SK-N-SH (cell line): ENCODE data around the gene PIKFYVE. TPM values are rescaled to one million over a fixed set of nuclear protein-coding genes. Genes with fewer than 3 reads are reported as not detected.

Experiments used
- CTCF ChIA-PET: fragments of 300-600, 350-600 bp; formaldehyde crosslinking; extraction: SDS; loops from one replicate; lab custom pipeline; 2021; lab: Yijun Ruan, JAX
- POLR2A ChIA-PET: fragments of 350-600 bp; sonication (Branson Sonifier 250); formaldehyde crosslinking; extraction: SDS; loops from one replicate; lab custom pipeline; 2020; ENCODE audit warnings: antibody characterized with exemption, inconsistent platforms; lab: Yijun Ruan, JAX
- DNase-seq: peaks from one replicate; pipeline ENCODE4 v3.0.0; 2012
- H2AFZ ChIP-seq: fragments of 200-600 bp; sonication (generic); 2 replicates; pipeline ENCODE4 v1.8.1; 2016; ENCODE audit warnings: antibody characterized with exemption, mild to moderate bottlenecking, low read depth
- H3F3A ChIP-seq: fragments of 200-600 bp; sonication (generic); replicated peaks from 2 replicates; pipeline ENCODE3; 2016; ENCODE audit warnings: antibody characterized with exemption, mild to moderate bottlenecking; ENCODE audit not compliant: insufficient read depth
- H3K27ac ChIP-seq, 2 experiments: fragments of 200-500 bp in 1 of 2; fragments of 200-600 bp in 1 of 2; sonication (Bioruptor generic) in 1 of 2; sonication (generic), shearing (Covaris generic) in 1 of 2; 2 replicates each; pipeline versions ENCODE4 v1.5.1 to v1.6.1; 2014 to 2016; ENCODE audit warnings: low read depth in 2 of 2, inconsistent platforms in 1 of 2, low read length in 1 of 2, mild to moderate bottlenecking in 1 of 2, mixed read lengths in 1 of 2
- H3K27me3 ChIP-seq: fragments of 200-600 bp; sonication (generic), shearing (Covaris generic); 2 replicates; pipeline ENCODE4 v1.6.1; 2016; ENCODE audit warnings: mixed run types; ENCODE audit not compliant: insufficient read depth
- H3K36me3 ChIP-seq, 2 experiments: fragments of 200-500 bp in 1 of 2; fragments of 200-600 bp in 1 of 2; sonication (Bioruptor generic) in 1 of 2; sonication (generic) in 1 of 2; replicated peaks in 1 of 2; 2 replicates each; pipeline versions ENCODE3 to v1.5.1; 2014 to 2016; ENCODE audit warnings: low read length in 1 of 2, mild to moderate bottlenecking in 1 of 2; ENCODE audit not compliant: insufficient read depth in 2 of 2, control insufficient read depth in 1 of 2
- H3K4me1 ChIP-seq, 2 experiments: fragments of 200-500 bp in 1 of 2; fragments of 200-600 bp in 1 of 2; sonication (Bioruptor generic) in 1 of 2; sonication (generic), shearing (Covaris generic) in 1 of 2; 2 replicates each; pipeline versions ENCODE4 v1.5.1 to v1.6.1; 2014 to 2016; ENCODE audit warnings: low read depth in 1 of 2, low read length in 1 of 2, mixed run types in 1 of 2; ENCODE audit not compliant: insufficient read depth in 2 of 2, control insufficient read depth in 1 of 2
- H3K4me2 ChIP-seq: fragments of 200-600 bp; sonication (generic), shearing (Covaris generic); 2 replicates; pipeline ENCODE4 v1.6.1; 2017; ENCODE audit warnings: mixed run types
- H3K4me3 ChIP-seq, 2 experiments: fragments of 200-500 bp in 1 of 2; fragments of 200-600 bp in 1 of 2; sonication (Bioruptor generic) in 1 of 2; sonication (generic), shearing (Covaris generic) in 1 of 2; 2 replicates each; pipeline versions ENCODE4 v1.5.1 to v1.8.1; 2014 to 2016; ENCODE audit warnings: low read depth in 2 of 2, inconsistent platforms in 1 of 2, low read length in 1 of 2, mild to moderate bottlenecking in 1 of 2, mixed read lengths in 1 of 2, moderate library complexity in 1 of 2
- H3K79me2 ChIP-seq: fragments of 200-600 bp; sonication (generic); 2 replicates; pipeline ENCODE4 v1.8.1; 2017; ENCODE audit warnings: mild to moderate bottlenecking; ENCODE audit not compliant: insufficient read depth
- H3K9ac ChIP-seq: fragments of 200-600 bp; sonication (generic); 2 replicates; pipeline ENCODE4 v1.6.1; 2017; ENCODE audit warnings: mixed run types
- H3K9me2 ChIP-seq: fragments of 200-600 bp; sonication (generic); 2 replicates; pipeline ENCODE4 v1.6.1; 2017; ENCODE audit warnings: mixed run types
- H3K9me3 ChIP-seq: fragments of 200-600 bp; sonication (generic); 2 replicates; pipeline ENCODE4 v1.6.1; 2017; ENCODE audit warnings: mixed run types, mild to moderate bottlenecking, moderate library complexity
- H4K20me1 ChIP-seq: fragments of 200-600 bp; sonication (generic); 2 replicates; pipeline ENCODE4 v1.6.1; 2017; ENCODE audit warnings: mild to moderate bottlenecking, mixed run types; ENCODE audit not compliant: insufficient read depth
- FOXM1 ChIP-seq: IDR thresholded peaks from 2 replicates; pipeline ENCODE4 v1.4.0; 2012; ENCODE audit warnings: low read depth, mild to moderate bottlenecking
- MAX ChIP-seq: IDR thresholded peaks from 2 replicates; pipeline ENCODE4 v1.4.0; 2012; ENCODE audit warnings: low read depth
- MXI1 ChIP-seq: IDR thresholded peaks from 2 replicates; pipeline ENCODE4 v1.6.1; 2012; ENCODE audit warnings: mild to moderate bottlenecking, low read depth, low read length, improper control_type of control experiment
- NFIC ChIP-seq: IDR thresholded peaks from 2 replicates; pipeline ENCODE4 v1.4.0; 2012; ENCODE audit warnings: borderline replicate concordance
- NRF1 ChIP-seq: IDR thresholded peaks from 2 replicates; pipeline ENCODE4 v1.6.1; 2012; ENCODE audit warnings: low read depth, mild to moderate bottlenecking, low read length
- POLR2AphosphoS5 ChIP-seq: IDR thresholded peaks from 2 replicates; pipeline ENCODE4 v1.6.1; 2012; ENCODE audit warnings: low read depth, low read length
- RFX5 ChIP-seq: IDR thresholded peaks from 2 replicates; pipeline ENCODE4 v1.6.1; 2012; ENCODE audit warnings: mild to moderate bottlenecking, improper control_type of control experiment, low read length
- SIN3A ChIP-seq: IDR thresholded peaks from 2 replicates; pipeline ENCODE4 v1.6.1; 2012; ENCODE audit warnings: low read depth, mild to moderate bottlenecking, low read length, moderate library complexity, borderline replicate concordance
- SMC3 ChIP-seq: IDR thresholded peaks from 2 replicates; pipeline ENCODE4 v1.6.1; 2012; ENCODE audit warnings: low read depth, low read length, improper control_type of control experiment
- USF2 ChIP-seq: fragments of 150-350 bp; IDR thresholded peaks from 2 replicates; pipeline ENCODE4 v1.6.1; 2017; ENCODE audit warnings: antibody characterized with exemption, low read length, low read depth, borderline replicate concordance
- WGBS: methylation state at CpG from one replicate; pipeline ENCODE4 v1.1.6; 2017; ENCODE audit warnings: low lambda C conversion rate; 5-methylcytosine and 5-hydroxymethylcytosine counted together
- polyA plus RNA-seq, 3 experiments: library from polyadenylated mRNA; depleted of rRNA; stranded (reverse); fragments of >200 nt; gene quantifications; 2 replicates each; pipeline ENCODE4 v1.2.3, GENCODE V29; 2012
- TF ChIP-seq, protein P1 (sequence below): IDR thresholded peaks from 2 replicates; pipeline ENCODE4 v1.4.0; 2012; ENCODE audit warnings: low read depth, borderline replicate concordance
- TF ChIP-seq, protein P2 (sequence below): fragments of 150-350 bp; IDR thresholded peaks from 2 replicates; pipeline ENCODE4 v1.6.1; 2016; ENCODE audit warnings: mild to moderate bottlenecking, low read depth, low read length
- TF ChIP-seq, protein P3 (sequence below): IDR thresholded peaks from 2 replicates; pipeline ENCODE4 v1.6.1; 2012; ENCODE audit warnings: mild to moderate bottlenecking, low read depth, low read length, moderate library complexity
- TF ChIP-seq, protein P4 (sequence below): IDR thresholded peaks from 2 replicates; pipeline ENCODE4 v1.4.0; 2012; ENCODE audit warnings: low read depth, borderline replicate concordance

Gene PIKFYVE
- polyA plus RNA-seq, 1 of the 3 experiments (the other 2 are of a cell fraction) = 7.0 TPM

GRCh38 chr2:208379192-208379591 is 113.1 kb downstream of the PIKFYVE start:
- H4K20me1 ChIP-seq = no peaks in the 10 kb centered on the region
- H3K9me3 ChIP-seq = no peaks in the 10 kb centered on the region
- H3K4me3 ChIP-seq = no peak overlapping the region
- H2AFZ ChIP-seq = no peak overlapping the region
- H3K9ac ChIP-seq = no peak overlapping the region
- no peaks in the 10 kb centered on the region for H3K27me3 ChIP-seq
- 75% methylated on average over 3 of the region's 3 CpGs for WGBS
- no peaks in the 10 kb centered on the region for H3K79me2 ChIP-seq
- no peaks in the 10 kb centered on the region for H3K9me2 ChIP-seq
- H3F3A ChIP-seq = no peaks in the 10 kb centered on the region
- DNase-seq = no peak
- CTCF ChIA-PET = interaction anchor here (1.0 kb wide), 1 partner anchor 952 kb away, joined by 4 read pairs; no protein-coding TSS in a partner anchor
- no peak for TF ChIP-seq SMC3
- TF ChIP-seq, protein P1, sequence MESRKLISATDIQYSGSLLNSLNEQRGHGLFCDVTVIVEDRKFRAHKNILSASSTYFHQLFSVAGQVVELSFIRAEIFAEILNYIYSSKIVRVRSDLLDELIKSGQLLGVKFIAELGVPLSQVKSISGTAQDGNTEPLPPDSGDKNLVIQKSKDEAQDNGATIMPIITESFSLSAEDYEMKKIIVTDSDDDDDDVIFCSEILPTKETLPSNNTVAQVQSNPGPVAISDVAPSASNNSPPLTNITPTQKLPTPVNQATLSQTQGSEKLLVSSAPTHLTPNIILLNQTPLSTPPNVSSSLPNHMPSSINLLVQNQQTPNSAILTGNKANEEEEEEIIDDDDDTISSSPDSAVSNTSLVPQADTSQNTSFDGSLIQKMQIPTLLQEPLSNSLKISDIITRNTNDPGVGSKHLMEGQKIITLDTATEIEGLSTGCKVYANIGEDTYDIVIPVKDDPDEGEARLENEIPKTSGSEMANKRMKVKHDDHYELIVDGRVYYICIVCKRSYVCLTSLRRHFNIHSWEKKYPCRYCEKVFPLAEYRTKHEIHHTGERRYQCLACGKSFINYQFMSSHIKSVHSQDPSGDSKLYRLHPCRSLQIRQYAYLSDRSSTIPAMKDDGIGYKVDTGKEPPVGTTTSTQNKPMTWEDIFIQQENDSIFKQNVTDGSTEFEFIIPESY = no peak
- TF ChIP-seq POLR2AphosphoS5 = no peak
- TF ChIP-seq NRF1 = no peak
- no peak for TF ChIP-seq MXI1
- TF ChIP-seq MAX = no peak
- no peak for TF ChIP-seq NFIC
- TF ChIP-seq, protein P2, sequence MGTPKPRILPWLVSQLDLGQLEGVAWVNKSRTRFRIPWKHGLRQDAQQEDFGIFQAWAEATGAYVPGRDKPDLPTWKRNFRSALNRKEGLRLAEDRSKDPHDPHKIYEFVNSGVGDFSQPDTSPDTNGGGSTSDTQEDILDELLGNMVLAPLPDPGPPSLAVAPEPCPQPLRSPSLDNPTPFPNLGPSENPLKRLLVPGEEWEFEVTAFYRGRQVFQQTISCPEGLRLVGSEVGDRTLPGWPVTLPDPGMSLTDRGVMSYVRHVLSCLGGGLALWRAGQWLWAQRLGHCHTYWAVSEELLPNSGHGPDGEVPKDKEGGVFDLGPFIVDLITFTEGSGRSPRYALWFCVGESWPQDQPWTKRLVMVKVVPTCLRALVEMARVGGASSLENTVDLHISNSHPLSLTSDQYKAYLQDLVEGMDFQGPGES = no peak
- TF ChIP-seq USF2 = no peak
- TF ChIP-seq, protein P3, sequence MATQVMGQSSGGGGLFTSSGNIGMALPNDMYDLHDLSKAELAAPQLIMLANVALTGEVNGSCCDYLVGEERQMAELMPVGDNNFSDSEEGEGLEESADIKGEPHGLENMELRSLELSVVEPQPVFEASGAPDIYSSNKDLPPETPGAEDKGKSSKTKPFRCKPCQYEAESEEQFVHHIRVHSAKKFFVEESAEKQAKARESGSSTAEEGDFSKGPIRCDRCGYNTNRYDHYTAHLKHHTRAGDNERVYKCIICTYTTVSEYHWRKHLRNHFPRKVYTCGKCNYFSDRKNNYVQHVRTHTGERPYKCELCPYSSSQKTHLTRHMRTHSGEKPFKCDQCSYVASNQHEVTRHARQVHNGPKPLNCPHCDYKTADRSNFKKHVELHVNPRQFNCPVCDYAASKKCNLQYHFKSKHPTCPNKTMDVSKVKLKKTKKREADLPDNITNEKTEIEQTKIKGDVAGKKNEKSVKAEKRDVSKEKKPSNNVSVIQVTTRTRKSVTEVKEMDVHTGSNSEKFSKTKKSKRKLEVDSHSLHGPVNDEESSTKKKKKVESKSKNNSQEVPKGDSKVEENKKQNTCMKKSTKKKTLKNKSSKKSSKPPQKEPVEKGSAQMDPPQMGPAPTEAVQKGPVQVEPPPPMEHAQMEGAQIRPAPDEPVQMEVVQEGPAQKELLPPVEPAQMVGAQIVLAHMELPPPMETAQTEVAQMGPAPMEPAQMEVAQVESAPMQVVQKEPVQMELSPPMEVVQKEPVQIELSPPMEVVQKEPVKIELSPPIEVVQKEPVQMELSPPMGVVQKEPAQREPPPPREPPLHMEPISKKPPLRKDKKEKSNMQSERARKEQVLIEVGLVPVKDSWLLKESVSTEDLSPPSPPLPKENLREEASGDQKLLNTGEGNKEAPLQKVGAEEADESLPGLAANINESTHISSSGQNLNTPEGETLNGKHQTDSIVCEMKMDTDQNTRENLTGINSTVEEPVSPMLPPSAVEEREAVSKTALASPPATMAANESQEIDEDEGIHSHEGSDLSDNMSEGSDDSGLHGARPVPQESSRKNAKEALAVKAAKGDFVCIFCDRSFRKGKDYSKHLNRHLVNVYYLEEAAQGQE = no peak
- TF ChIP-seq RFX5 = no peak
- TF ChIP-seq, protein P4, sequence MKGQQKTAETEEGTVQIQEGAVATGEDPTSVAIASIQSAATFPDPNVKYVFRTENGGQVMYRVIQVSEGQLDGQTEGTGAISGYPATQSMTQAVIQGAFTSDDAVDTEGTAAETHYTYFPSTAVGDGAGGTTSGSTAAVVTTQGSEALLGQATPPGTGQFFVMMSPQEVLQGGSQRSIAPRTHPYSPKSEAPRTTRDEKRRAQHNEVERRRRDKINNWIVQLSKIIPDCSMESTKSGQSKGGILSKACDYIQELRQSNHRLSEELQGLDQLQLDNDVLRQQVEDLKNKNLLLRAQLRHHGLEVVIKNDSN = no peak
- TF ChIP-seq FOXM1 = no peak
- TF ChIP-seq SIN3A = no peak
- TF ChIP-seq, all 33 proteins: peak for 0
- Histone ChIP-seq H3K4me2 (no peak overlapping the region), H3K27ac (no peak overlapping the region), H3K36me3 (no peaks in the 10 kb centered on the region), H3K4me1 (peaks cover 0 to 4% of the 10 kb centered on the region in 2 experiments; a peak in 1 of 4 replicates)
- POLR2A ChIA-PET = no interaction called here
